GM19193 (cell line): ENCODE results near the gene SLC27A1.

ENCODE experiments used
- POLR2A ChIP-seq: IDR thresholded peaks from 4 replicates; pipeline ENCODE4 v1.6.1; 2011; ENCODE audit not compliant: insufficient read depth, insufficient read length; ENCODE audit errors: extremely low read depth

SLC27A1 gene

DNA sequence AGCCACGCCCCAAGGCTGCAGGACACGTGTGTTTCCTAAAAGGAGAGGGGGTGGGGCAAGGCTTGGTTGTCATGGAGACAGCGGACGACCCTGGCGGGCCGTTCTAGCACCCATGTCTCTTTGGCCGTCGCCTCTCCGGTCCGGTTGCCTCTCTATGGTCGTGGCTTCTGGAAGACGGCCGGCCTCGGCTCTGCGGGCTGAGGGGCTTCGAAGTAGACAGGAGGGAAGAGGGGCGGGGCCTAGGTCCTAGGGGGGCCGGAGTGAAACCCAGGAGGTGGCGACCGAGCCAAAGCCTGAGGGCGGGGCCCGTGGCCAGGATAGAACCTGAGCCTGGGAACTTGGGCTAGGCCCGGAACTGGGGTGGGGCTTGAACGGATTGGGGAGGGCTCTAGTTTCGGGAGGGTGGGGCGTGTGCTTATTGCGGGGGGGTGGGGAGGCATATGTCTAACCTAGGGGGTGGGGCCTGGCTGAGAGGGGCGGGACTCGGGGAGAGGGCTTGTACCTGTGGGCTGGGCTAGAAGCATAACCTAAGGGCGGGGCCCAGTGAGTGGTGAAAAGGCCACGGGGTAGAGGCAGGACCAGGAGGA is 750 bp upstream of the SLC27A1 start:
- no peak for TF ChIP-seq POLR2A

DNA sequence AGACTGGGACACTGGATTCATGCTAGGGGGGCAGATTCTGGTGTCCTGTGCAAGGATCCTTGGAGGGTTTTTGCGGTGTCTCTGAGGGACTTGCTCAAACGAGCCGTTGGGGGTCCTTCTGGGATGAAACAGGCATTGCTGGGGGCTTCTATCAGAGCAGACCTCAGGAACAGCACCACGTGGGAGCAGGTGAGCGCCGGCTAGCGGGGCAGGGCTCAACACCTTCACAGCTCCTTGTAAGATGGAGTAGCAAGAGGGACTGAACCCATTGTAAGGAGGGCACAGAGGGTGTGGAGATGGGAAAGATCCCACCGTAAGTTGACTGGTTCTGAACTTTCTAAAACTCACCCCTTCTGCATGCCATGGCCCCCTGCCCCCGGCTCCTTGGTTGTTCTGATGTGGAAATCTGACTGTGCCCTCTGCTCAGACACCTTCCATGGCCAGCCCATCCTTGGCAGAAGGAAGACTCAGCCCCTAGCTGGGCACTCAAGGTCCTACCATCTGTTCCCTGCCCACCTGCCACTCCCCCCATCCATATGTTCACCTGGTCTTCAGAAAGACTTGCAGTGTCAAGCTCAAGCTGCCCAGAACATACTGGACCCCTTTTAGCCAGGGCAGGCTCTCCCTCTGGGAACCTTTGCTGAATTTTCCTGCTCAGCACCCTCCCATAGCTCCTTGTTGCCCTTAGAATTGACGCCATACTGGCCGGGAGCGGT is 1.2 kb downstream of the SLC27A1 start:
- no peak for TF ChIP-seq POLR2A

DNA sequence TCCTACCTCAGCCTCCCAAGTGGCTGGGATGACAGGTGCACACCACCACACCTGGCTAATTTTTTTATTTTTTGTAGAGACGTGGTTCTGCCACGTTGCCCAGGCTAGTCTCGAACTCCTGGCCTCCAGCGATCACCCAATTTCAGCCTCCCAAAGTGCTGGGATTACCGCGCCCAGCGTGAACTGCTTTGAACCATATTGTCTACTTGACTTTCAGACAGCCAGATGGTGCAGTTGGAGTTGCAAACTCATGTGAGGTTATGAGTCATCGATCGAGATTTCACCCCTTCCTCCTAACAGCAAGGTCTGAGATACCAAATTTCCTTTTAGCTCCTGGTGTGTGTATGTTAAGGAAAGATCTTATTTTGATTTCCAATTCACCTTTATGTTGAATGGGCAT is 2.7 kb downstream of the SLC27A1 start:
- no peak for TF ChIP-seq POLR2A

DNA sequence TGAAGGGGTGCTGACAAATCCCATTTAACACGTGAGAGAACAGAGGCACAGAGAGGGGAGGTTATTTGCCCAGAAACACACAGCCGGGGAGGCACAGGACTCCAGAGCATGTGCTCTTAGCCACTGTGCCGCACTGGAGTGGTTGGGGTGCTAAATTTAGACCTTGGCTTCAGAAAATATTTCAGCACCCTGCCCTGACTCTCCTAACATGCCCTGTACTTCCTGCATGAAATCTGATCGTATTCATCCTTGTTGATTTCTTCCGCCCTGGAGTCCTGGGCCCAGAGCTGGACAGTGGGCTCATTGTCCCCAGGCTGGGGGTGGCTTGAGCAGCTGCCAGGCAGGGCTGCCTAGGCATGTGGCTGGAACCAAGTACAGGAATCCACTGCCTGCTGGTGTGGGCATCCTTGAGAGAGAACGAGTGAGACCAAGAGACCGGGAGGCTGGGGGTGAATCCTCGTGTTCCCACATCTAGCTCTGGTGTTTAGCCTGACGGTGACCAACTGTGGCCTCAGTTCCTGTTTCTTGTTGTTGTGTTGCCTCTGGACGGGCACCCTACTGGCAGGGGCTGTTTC is 5.3 kb downstream of the SLC27A1 start:
- no peak for TF ChIP-seq POLR2A

- TF ChIP-seq POLR2A: no peak
These were observed 9.0 kb downstream of the SLC27A1 start for GRCh38 chr19:17479325-17479791.

GRCh38 chr19:17481986-17482385 is 11.7 kb downstream of the SLC27A1 start:
- TF ChIP-seq POLR2A: no peak

GRCh38 chr19:17482877-17483604 is 12.7 kb downstream of the SLC27A1 start:
- TF ChIP-seq POLR2A: no peak

- no peak for TF ChIP-seq POLR2A
These were observed 13.3 kb downstream of the SLC27A1 start for GRCh38 chr19:17483605-17484002.

GRCh38 chr19:17484520-17485185 is 14.3 kb downstream of the SLC27A1 start:
- no peak for TF ChIP-seq POLR2A

- no peak for TF ChIP-seq POLR2A
These were observed 16.4 kb downstream of the SLC27A1 start for GRCh38 chr19:17486545-17487240.

DNA sequence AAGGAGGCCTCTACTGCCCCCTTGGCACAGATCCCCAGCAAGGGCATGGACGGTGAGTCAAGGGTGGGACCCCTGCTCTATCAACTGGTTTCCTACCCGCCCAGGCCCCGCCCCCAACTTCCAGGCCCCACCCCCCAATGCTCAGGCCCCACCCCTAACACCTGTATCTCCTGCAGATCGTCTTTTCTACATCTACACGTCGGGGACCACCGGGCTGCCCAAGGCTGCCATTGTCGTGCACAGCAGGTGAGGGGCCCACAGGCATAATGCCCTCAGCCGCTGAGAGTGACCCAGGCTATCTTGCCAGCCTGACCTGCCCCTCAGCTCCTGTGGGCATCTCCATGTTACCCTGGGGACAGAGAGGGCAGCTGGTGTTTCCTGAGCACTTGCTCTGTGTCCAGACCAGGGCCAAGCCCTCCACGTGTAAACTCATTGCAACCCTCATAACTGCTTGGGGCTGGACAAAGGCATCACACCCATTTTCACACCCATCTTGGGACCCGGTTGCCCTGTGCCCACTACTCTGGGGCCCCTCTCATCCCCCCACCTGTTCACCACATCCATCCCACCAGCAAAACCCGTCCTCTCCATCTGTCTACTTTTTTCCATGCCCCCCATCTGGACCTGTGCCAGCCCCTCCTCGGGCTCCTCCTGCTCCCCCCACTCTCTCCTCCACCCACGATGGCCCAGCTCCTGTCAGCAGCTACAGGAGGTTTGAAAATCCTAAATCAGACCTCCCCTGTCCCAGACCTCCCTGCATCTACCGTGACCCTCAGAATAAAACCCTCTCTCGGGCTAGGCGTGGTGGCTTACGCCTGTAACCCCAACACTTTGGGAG is 17.2 kb downstream of the SLC27A1 start:
- TF ChIP-seq POLR2A: no peak

DNA sequence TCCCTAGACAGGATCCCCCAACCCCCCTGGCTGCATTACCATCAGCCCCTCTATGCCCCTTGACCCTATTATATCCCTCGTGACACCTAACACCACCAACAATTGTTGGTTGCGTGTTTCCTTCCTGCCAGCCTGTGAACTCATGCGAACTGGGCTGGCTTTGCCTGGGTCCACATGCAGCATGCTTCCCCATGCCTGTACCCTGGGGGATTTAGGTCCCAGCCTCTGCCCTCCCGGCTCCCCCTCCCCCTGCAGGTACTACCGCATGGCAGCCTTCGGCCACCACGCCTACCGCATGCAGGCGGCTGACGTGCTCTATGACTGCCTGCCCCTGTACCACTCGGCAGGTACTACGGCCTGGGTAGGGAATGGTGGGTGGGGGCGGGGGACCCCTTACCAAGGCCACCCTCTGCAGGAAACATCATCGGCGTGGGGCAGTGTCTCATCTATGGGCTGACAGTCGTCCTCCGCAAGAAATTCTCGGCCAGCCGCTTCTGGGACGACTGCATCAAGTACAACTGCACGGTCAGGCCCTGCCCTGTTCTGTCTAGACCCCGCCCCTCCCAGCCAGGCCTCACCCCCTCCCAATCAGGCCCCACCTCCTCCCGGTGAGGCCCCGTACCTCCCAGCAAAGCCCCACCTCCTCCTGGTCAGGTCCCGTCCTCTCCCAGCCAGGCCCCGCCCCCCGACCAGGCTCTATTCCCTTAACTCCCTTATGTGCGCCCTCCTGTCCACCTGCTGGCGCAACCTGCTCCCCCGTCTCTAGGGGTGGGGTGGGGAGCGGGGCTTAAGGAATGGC is 18.5 kb downstream of the SLC27A1 start:
- TF ChIP-seq POLR2A: no peak

- no peak for TF ChIP-seq POLR2A
These were observed 19.2 kb downstream of the SLC27A1 start for GRCh38 chr19:17489392-17490030.

GRCh38 chr19:17490411-17490810 is 20.1 kb downstream of the SLC27A1 start:
- no peak for TF ChIP-seq POLR2A
